Heart right ventricle (tissue), 16 donors: ENCODE measurements around the gene PRKCE. TPM values are rescaled to one million over a fixed set of nuclear protein-coding genes. Genes with fewer than 3 reads are reported as not detected.

Experiments
- ATAC-seq, 8 donors: fragments of 200-7000 bp; cut with Tn5 transposase; one replicate each; pipeline ENCODE4 v1.9.1; 2020; ENCODE audit warnings: mild to moderate bottlenecking in 8 of 8, moderate library complexity in 8 of 8, moderate number of reproducible peaks in 1 of 8
- DNase-seq, 2 donors: peaks; one replicate each; pipeline ENCODE4 v3.0.0-alpha.2; 2020
- H3K27ac ChIP-seq, 10 donors: fragments of 200-600 bp; sonication (generic) in 2 of 10; one replicate each; pipeline versions ENCODE4 v1.5.0 to v1.8.0; 2020 to 2022; ENCODE audit warnings: mild to moderate bottlenecking in 3 of 10
- H3K27me3 ChIP-seq, 7 donors: fragments of 200-600 bp; one replicate each; pipeline ENCODE4 v1.8.0; 2021 to 2022; ENCODE audit warnings: mild to moderate bottlenecking in 2 of 7
- H3K36me3 ChIP-seq, 9 donors: fragments of 200-600 bp; sonication (generic) in 1 of 9; one replicate each; pipeline versions ENCODE4 v1.5.0 to v1.8.0; 2020 to 2022; ENCODE audit warnings: mild to moderate bottlenecking in 2 of 9
- H3K4me1 ChIP-seq, 9 donors: fragments of 200-600 bp; sonication (generic) in 1 of 9; one replicate each; pipeline versions ENCODE4 v1.5.0 to v1.8.0; 2020 to 2022; ENCODE audit warnings: mild to moderate bottlenecking in 4 of 9
- H3K4me3 ChIP-seq, 10 donors: fragments of 200-600 bp; sonication (generic) in 2 of 10; one replicate each; pipeline versions ENCODE4 v1.5.0 to v1.8.0; 2020 to 2022; ENCODE audit warnings: mild to moderate bottlenecking in 7 of 10, moderate library complexity in 2 of 10
- H3K9me3 ChIP-seq, 11 donors: fragments of 200-600 bp in 10 of 11; sonication (generic) in 2 of 11; one replicate each; pipeline versions ENCODE4 v1.5.0 to v1.8.0; 2013 to 2022; ENCODE audit warnings: mild to moderate bottlenecking in 2 of 11, control low read depth in 1 of 11, moderate library complexity in 1 of 11
- WGBS, 2 donors: extraction: QIAGEN DNeasy Blood & Tissue Kit; methylation state at CpG; one replicate each; pipeline ENCODE4 v1.1.7; 2013; ENCODE audit warnings: inconsistent platforms in 1 of 2; 5-methylcytosine and 5-hydroxymethylcytosine counted together
- intact Hi-C, 10 donors: fragments of 100-400 bp; cut with DNase I; formaldehyde crosslinking; loops; one replicate each; pipeline versions ENCODE4 v1.11.1 to v1.14.2; 2022
- polyA plus RNA-seq, 2 donors: library from polyadenylated mRNA; stranded (reverse); fragments of 200-250 nt; gene quantifications; one replicate each; pipeline ENCODE4 v1.2.3, GENCODE V29; 2013
- total RNA-seq, 10 donors: library from RNA; stranded (reverse); fragmentation: NEBNext Ultra II Directional in 3 of 10; extraction: Animal tissue kit (Norgen Biotek cat#: 25700) in 3 of 10; gene quantifications; one replicate each; pipeline versions ENCODE4 v1.2.1 to v1.2.4, GENCODE V29; 2021 to 2023
- TF ChIP-seq, protein P1 (sequence below), 9 donors: fragments of 200-600 bp; sonication (generic) in 2 of 9; IDR thresholded peaks; one replicate each; pipeline versions ENCODE4 v1.5.0 to v1.8.0; 2021 to 2022; ENCODE audit warnings: antibody characterized with exemption in 9 of 9, mild to moderate bottlenecking in 5 of 9, moderate library complexity in 1 of 9
- donor health status: Arrhythmogenic right ventricular cardiomyopathy.
- donor health status: ischemic (EF 13 %, LVEDD 7.1; RV severe dilation, severe dysfunction).
- donor health status: healthy with polysubstance abuse.
- donor health status: DM: no; HTN: yes; CAD: no.
- donor health status: DM: no; HTN: no; CAD: no.
- donor health status: ischemic (EF 25% LVEDD 6.9; RV normal size, moderate dysfunction).
- donor health status: ischemic (EF 25% LVEDD 5.7; RV mildly dilated, moderate dysfunction).
- donor health status: healthy.
- donor health status: DM: yes; HTN: yes; CAD: no.
- donor health status: Ischemic cardiomyopathy.
- donor health status: ischemic (EF 35%, LVEDD 5.7; RV mildly dilated, moderate dysfunction).
- donor health status: nonischemic (EF 11% LVEDD 7.7; RV severe dilation, severe dysfunction).
- donor health status: DM: yes; HTN: yes; CAD: no.
- donor health status: PGD.
- donor health status: ischemic (EF 29% LVEDD 5.4; RV normal size, mild dysfunction).
- donor health status: nonischemic (EF 23%, LVEDD 6.1; RV moderate dilation, normal function).

The PRKCE gene
- total and polyA plus RNA-seq, 12 donors, result 3.7 to 22.7 (median 16.7) TPM

DNA sequence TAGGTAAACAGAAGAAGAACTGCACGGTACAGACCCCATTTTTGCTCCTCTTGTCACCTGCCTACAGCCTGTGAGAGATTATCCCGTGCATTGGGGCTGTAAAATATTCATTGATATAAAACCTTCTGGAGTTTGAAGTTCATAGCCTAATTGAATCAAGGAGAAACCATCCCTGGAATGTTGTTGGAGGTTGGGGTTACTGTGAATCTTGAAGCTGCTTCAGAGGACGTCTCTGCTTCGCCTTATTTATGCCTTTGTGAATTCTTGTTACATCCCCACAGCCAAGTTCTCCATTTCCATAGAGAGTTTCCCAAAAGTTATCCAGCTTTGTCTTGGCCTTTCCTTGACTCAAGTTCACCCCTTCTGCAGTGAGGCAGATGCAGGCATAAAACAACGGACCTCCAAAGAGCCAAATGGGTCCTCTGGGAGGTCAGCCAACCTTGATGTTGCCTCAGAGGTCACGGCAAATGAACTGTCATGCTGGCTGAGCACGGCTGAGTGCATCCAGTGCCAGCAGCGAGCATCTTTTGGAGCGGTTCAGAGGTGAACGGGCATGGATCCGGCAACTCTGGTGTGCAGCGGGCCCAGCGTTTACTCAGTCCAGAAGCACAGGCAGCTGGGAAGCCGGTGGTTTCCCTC, 317.6 kb downstream of the PRKCE start:
- H3K9me3 ChIP-seq, result no peaks in the 10 kb centered on the region
- no peak for ATAC-seq
- intact Hi-C loops, result no loop called here
- TF ChIP-seq, protein P1, sequence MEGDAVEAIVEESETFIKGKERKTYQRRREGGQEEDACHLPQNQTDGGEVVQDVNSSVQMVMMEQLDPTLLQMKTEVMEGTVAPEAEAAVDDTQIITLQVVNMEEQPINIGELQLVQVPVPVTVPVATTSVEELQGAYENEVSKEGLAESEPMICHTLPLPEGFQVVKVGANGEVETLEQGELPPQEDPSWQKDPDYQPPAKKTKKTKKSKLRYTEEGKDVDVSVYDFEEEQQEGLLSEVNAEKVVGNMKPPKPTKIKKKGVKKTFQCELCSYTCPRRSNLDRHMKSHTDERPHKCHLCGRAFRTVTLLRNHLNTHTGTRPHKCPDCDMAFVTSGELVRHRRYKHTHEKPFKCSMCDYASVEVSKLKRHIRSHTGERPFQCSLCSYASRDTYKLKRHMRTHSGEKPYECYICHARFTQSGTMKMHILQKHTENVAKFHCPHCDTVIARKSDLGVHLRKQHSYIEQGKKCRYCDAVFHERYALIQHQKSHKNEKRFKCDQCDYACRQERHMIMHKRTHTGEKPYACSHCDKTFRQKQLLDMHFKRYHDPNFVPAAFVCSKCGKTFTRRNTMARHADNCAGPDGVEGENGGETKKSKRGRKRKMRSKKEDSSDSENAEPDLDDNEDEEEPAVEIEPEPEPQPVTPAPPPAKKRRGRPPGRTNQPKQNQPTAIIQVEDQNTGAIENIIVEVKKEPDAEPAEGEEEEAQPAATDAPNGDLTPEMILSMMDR (IDR thresholded peaks at IDR 0.05), result no peak
- H3K4me3 ChIP-seq, result no peak overlapping the region
- peaks cover 3 to 24% (median 17%) of the 10 kb centered on the region in 9 donors for H3K4me1 ChIP-seq
- no peak for DNase-seq
- no peaks in the 10 kb centered on the region for H3K27me3 ChIP-seq
- H3K36me3 ChIP-seq, result no peaks in the 10 kb centered on the region
- H3K27ac ChIP-seq, result no peak overlapping the region
- 79 to 84% methylated on average over 14 of the region's 14 CpGs for WGBS, 2 donors

GRCh38 chr2:45973426-45973825, 322.0 kb downstream of the PRKCE start:
- DNase-seq (no peak), ATAC-seq (no peak)
- no peaks in the 10 kb centered on the region for H3K9me3 ChIP-seq
- peaks cover 0 to 11% (median 0%) of the 10 kb centered on the region in 9 donors for H3K36me3 ChIP-seq
- WGBS, 2 donors, result 89 to 96% methylated on average over 4 of the region's 4 CpGs
- H3K4me1 ChIP-seq, result no peaks in the 10 kb centered on the region
- no peak overlapping the region for H3K4me3 ChIP-seq
- intact Hi-C loops, result no loop called here
- no peak overlapping the region for H3K27ac ChIP-seq
- no peaks in the 10 kb centered on the region for H3K27me3 ChIP-seq
- TF ChIP-seq, protein P1 (IDR thresholded peaks at IDR 0.05), result no peak

- no peaks in the 10 kb centered on the region for H3K9me3 ChIP-seq
- WGBS, 2 donors, result 96 to 98% methylated on average over 4 of the region's 4 CpGs
- no peaks in the 10 kb centered on the region for H3K4me1 ChIP-seq
- no peaks in the 10 kb centered on the region for H3K27me3 ChIP-seq
- H3K36me3 ChIP-seq, result peaks cover 0 to 17% (median 0%) of the 10 kb centered on the region in 9 donors
- no peak for DNase-seq
- no peak overlapping the region for H3K4me3 ChIP-seq
- TF ChIP-seq, protein P1 (IDR thresholded peaks at IDR 0.05), result no peak
- intact Hi-C loops, result no loop called here
- no peak overlapping the region for H3K27ac ChIP-seq
- ATAC-seq, result no peak
These were observed 322.6 kb downstream of the PRKCE start for GRCh38 chr2:45974056-45974455.

DNA sequence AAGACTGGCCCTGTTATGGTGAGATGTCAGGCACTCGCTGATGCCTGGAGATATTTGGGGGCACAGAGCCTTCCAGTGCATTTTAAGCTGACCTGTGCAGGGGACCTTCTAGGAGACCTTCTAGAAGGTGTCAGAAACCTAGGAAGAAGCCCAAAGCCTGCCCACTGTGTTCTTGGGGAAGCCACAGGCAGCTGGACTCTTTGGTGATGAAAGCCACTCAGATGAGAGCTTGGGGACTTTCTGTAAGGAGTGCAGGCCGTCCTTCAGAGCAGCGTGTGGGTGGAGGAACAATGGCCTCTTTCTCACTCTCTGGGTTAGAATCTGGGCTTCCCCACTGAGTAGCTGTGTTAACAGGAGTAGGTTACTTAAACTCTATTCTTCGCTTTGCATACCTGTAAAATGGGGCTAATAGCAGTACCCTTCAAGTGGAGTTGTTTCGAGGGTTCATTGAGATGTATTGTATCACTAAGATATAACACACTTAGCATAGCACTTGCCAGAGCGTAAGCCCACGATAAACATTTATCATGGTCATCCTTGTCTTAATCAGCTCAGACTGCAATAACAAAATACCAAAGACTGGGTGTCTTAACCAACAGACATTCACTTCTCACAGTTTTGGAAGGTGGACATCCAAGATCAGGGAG, 323.4 kb downstream of the PRKCE start:
- WGBS, 2 donors, result 86 to 88% methylated on average over 7 of the region's 7 CpGs
- TF ChIP-seq, protein P1 (IDR thresholded peaks at IDR 0.05), result no peak
- H3K27ac ChIP-seq, result no peak overlapping the region
- no peak overlapping the region for H3K4me3 ChIP-seq
- intact Hi-C loops, result no loop called here
- DNase-seq, result no peak
- peaks cover 0 to 3% (median 0%) of the 10 kb centered on the region in 9 donors for H3K4me1 ChIP-seq
- peak in 2 of 8 donors; percentile 17 to 18 for ATAC-seq
- H3K27me3 ChIP-seq, result no peaks in the 10 kb centered on the region
- no peaks in the 10 kb centered on the region for H3K9me3 ChIP-seq
- peaks cover 0 to 26% (median 0%) of the 10 kb centered on the region in 9 donors for H3K36me3 ChIP-seq
